T-helper 1 cell treated with Interleukin-12 subunit alpha and Interleukin-12 subunit beta and Interleukin-4 antibody, amounts not matched to agents 30 μg/mL and 1 μg/mL, for 36 hours (primary cell): ENCODE measurements around the gene SLC24A3.

Source experiments
- H3K27ac Mint-ChIP-seq: one replicate; pipeline ENCODE4 v1.8.0; 2021; ENCODE audit warnings: mild to moderate bottlenecking, mixed read lengths
- H3K27me3 Mint-ChIP-seq: one replicate; pipeline ENCODE4 v1.8.0; 2021; ENCODE audit warnings: low read depth, mixed read lengths
- H3K36me3 Mint-ChIP-seq: one replicate; pipeline ENCODE4 v1.8.0; 2021; ENCODE audit warnings: low read depth, mixed read lengths
- H3K4me1 Mint-ChIP-seq: one replicate; pipeline ENCODE4 v1.8.0; 2021; ENCODE audit warnings: low read depth, mixed read lengths
- H3K4me3 Mint-ChIP-seq: one replicate; pipeline ENCODE4 v1.8.0; 2021; ENCODE audit warnings: mild to moderate bottlenecking, moderate library complexity, mixed read lengths
- H3K9me3 Mint-ChIP-seq: one replicate; pipeline ENCODE4 v1.8.0; 2021; ENCODE audit warnings: mixed read lengths

SLC24A3 gene

DNA sequence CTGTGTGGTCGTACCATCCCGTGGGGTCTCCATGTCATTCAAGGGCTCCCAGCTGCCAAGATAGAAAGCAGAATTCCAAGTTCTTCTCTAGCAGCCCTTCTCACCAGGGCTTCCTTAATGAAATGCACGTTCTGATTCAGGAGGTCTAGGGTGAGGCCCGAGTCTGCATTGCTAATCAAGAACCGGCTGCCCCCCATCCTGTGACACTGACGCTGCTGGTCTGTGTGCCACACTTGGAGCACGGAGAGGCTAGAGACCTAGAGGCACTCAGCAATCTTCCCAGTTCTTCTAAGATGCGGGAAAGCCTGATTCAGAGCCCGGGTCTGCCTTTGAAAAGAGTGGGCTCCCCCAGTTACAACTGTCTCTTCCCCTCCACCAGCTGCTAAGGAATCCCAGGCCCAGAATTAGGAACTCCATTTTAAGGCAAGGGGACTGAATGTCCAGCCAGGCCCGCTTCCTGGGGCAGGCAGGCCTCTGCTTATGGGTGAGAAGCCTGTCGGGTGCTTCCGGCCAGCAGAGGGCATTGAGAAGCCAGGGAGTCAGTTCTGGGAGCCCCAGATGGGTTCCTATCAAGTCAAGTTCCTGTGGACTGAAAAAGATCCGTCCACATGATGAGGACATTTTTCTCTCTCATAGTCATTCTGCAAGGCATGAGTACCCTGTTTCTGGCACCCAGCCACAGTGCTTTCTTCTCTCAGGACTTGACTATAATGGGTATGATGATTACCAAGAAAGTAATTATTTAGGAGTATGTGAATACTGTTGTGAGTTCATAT lies 475.8 kb downstream of the SLC24A3 start:
- H3K4me3 Mint-ChIP-seq = no peak overlapping the region
- H3K4me1 Mint-ChIP-seq = no peaks in the 10 kb centered on the region
- H3K27me3 Mint-ChIP-seq = no peaks in the 10 kb centered on the region
- H3K36me3 Mint-ChIP-seq = no peaks in the 10 kb centered on the region
- no peaks in the 10 kb centered on the region for H3K9me3 Mint-ChIP-seq
- no peak overlapping the region for H3K27ac Mint-ChIP-seq

GRCh38 chr20:19690462-19690861 lies 478.0 kb downstream of the SLC24A3 start:
- H3K27me3 Mint-ChIP-seq = no peaks in the 10 kb centered on the region
- H3K4me1 Mint-ChIP-seq = no peaks in the 10 kb centered on the region
- no peak overlapping the region for H3K4me3 Mint-ChIP-seq
- H3K27ac Mint-ChIP-seq = no peak overlapping the region
- no peaks in the 10 kb centered on the region for H3K36me3 Mint-ChIP-seq
- H3K9me3 Mint-ChIP-seq = no peaks in the 10 kb centered on the region

DNA sequence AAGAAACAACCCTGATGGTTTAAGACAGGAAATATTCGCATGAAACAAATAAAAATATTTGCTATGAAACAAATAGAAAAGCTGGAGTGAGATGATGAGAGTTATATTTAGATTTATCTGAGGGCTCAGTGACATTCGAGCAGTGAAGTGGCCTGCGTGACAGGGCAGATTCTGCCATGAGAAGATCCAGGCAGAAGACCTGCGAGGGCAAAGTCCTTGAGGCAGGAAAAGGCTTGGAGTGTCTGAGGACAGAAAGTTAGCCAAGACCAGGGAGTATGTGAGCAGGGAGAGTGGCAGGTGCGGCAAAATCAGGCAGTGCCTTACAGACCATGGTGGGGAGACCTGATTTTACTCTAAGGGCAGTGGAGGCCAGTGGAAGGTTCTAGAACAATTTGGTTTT lies 478.7 kb downstream of the SLC24A3 start:
- H3K27ac Mint-ChIP-seq = no peak overlapping the region
- H3K4me3 Mint-ChIP-seq = no peak overlapping the region
- H3K36me3 Mint-ChIP-seq = no peaks in the 10 kb centered on the region
- H3K27me3 Mint-ChIP-seq = no peaks in the 10 kb centered on the region
- H3K4me1 Mint-ChIP-seq = no peaks in the 10 kb centered on the region
- H3K9me3 Mint-ChIP-seq = no peaks in the 10 kb centered on the region

- H3K4me1 Mint-ChIP-seq = no peaks in the 10 kb centered on the region
- H3K36me3 Mint-ChIP-seq = no peaks in the 10 kb centered on the region
- no peak overlapping the region for H3K27ac Mint-ChIP-seq
- H3K27me3 Mint-ChIP-seq = no peaks in the 10 kb centered on the region
- no peak overlapping the region for H3K4me3 Mint-ChIP-seq
- H3K9me3 Mint-ChIP-seq = no peaks in the 10 kb centered on the region
Observed at GRCh38 chr20:19692100-19692499, 479.7 kb downstream of the SLC24A3 start.

- no peaks in the 10 kb centered on the region for H3K9me3 Mint-ChIP-seq
- H3K36me3 Mint-ChIP-seq = no peaks in the 10 kb centered on the region
- H3K4me1 Mint-ChIP-seq = no peaks in the 10 kb centered on the region
- no peak overlapping the region for H3K27ac Mint-ChIP-seq
- H3K4me3 Mint-ChIP-seq = no peak overlapping the region
- H3K27me3 Mint-ChIP-seq = no peaks in the 10 kb centered on the region
Observed at GRCh38 chr20:19692685-19693119, 480.3 kb downstream of the SLC24A3 start.

- Mint-ChIP-seq H3K4me3 (no peak overlapping the region), H3K36me3 (no peaks in the 10 kb centered on the region), H3K27ac (no peak overlapping the region), H3K27me3 (no peaks in the 10 kb centered on the region), H3K9me3 (no peaks in the 10 kb centered on the region), H3K4me1 (no peaks in the 10 kb centered on the region)
Observed at GRCh38 chr20:19693508-19693907, 481.1 kb downstream of the SLC24A3 start.

DNA sequence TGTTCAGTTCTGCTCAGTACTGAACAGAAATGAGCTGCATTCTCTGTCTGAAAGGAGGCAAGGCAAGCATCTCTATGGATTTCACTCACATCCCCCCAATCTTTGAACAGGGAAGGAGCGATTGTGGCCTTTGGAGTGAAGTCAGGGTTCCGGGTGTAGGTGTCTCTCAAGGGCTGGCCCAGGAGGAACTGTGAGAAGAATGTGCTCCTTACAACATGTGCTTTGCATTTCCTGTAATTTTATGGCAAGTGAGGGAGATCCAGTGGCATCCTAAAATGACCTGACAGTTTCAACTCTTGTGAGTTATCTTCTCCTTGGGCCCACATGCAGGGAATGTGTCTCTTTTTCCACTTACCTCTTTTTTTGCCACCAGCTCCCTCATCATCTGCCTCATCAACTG lies 482.6 kb downstream of the SLC24A3 start:
- Mint-ChIP-seq H3K4me1 (no peaks in the 10 kb centered on the region), H3K27ac (no peak overlapping the region), H3K9me3 (no peaks in the 10 kb centered on the region), H3K36me3 (no peaks in the 10 kb centered on the region), H3K4me3 (no peak overlapping the region), H3K27me3 (no peaks in the 10 kb centered on the region)

DNA sequence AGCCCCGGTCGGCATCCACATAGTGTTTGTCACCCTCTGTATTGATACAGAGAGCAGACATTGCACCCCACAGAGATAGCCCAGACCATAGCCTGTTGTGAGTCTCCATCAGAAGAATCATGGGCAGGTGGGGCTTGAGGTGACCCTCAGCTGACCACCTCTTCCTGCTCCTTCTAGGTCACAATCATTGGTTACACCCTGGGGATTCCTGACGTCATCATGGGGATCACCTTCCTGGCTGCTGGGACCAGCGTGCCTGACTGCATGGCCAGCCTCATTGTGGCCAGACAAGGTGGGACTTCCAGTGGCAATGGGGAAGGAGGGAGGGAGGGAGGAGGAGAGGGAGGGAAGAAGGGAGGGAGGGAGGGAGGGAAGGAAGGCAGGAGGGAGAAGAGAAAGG lies 484.2 kb downstream of the SLC24A3 start:
- Mint-ChIP-seq H3K4me1 (no peaks in the 10 kb centered on the region), H3K27me3 (no peaks in the 10 kb centered on the region), H3K9me3 (no peaks in the 10 kb centered on the region), H3K27ac (no peak overlapping the region), H3K36me3 (no peaks in the 10 kb centered on the region), H3K4me3 (no peak overlapping the region)

GRCh38 chr20:19697415-19697814 lies 485.0 kb downstream of the SLC24A3 start:
- no peaks in the 10 kb centered on the region for H3K27me3 Mint-ChIP-seq

DNA sequence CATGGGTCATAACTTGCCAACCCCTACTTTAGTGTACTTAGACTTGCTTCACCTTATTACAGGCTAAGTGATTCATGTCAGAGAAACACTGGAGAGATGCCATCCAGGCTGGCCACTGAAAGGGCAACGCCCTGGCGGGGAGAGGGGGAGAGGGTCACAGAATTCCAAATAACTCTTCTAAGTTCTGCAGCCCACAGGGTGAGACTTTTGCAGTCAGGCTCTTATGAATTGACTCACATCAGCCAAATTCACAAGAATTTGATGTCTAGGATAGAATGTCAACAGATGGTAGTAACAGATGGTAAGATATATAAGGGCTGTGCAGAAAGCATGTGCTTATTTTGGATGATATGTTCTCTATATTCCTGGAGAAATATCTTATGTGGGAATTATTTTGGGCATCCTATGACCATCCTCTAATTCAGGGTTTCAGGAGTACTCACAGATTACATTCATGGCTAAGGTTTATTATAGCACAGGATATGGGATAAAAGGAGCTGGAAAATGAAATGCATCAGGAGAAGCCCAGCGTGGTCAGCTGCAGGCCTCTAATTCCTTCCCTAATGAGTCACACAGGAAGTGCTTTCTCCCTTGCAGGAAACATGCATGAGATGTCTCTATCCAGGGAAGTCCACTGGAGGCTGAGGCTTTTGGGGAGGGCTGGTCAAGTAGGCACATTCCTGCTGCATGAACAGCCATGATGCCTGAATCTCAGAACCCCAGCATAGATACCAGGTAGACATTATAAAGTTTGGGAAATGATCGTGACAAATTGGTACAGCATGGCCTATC lies 486.9 kb downstream of the SLC24A3 start:
- Mint-ChIP-seq H3K4me1 (no peaks in the 10 kb centered on the region), H3K9me3 (peaks cover 5% of the 10 kb centered on the region), H3K4me3 (no peak overlapping the region), H3K36me3 (no peaks in the 10 kb centered on the region), H3K27ac (no peak overlapping the region), H3K27me3 (no peaks in the 10 kb centered on the region)

More at GRCh38 chr20:19697415-19697814, 485.0 kb downstream of the SLC24A3 start:
- Mint-ChIP-seq H3K4me1 (no peaks in the 10 kb centered on the region), H3K27ac (no peak overlapping the region), H3K36me3 (no peaks in the 10 kb centered on the region), H3K4me3 (no peak overlapping the region), H3K9me3 (peaks cover 5% of the 10 kb centered on the region)

DNA sequence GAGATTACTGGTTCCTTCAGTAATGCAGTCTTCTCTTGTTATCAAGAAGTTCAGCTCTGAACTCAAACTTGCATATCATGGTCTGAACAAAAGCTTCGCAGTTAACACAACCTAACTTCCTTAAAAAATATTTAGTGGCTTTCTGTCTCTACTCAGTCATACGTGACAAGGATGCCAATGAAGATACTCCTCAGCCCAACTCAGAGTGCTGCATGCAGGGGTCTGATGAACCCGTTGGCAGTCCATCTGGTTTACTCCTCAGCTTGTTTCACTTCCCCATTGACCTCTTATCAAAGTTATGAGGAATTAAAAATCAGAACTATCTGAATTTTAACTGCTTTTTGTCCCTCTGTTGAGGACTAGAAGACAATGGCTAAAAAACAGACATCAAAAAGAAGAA lies 489.0 kb downstream of the SLC24A3 start:
- no peaks in the 10 kb centered on the region for H3K27me3 Mint-ChIP-seq
- H3K27ac Mint-ChIP-seq = no peak overlapping the region
- no peak overlapping the region for H3K4me3 Mint-ChIP-seq
- no peaks in the 10 kb centered on the region for H3K4me1 Mint-ChIP-seq
- H3K9me3 Mint-ChIP-seq = peaks cover 5% of the 10 kb centered on the region
- H3K36me3 Mint-ChIP-seq = no peaks in the 10 kb centered on the region

DNA sequence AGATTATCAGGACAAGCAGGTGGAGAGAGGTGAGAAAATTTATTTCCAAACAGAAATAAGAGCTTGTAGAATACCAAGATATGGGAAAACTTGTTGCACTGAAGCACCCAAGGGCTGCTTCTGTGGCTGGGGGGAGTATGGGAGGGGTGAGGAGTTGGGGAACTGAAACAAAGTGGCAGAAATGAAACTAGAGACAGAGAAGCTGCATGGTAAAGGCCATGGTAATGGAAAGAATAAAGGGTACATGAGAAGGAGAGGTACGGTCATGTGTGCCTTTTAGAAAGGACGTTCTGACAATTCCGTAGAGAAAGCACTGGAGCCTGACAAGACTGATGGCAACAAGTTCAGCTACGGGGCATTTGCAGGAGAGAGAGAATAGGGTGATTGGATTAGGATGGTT lies 494.0 kb downstream of the SLC24A3 start:
- no peaks in the 10 kb centered on the region for H3K27me3 Mint-ChIP-seq
- no peaks in the 10 kb centered on the region for H3K4me1 Mint-ChIP-seq
- peaks cover 5% of the 10 kb centered on the region for H3K9me3 Mint-ChIP-seq
- no peak overlapping the region for H3K4me3 Mint-ChIP-seq
- no peaks in the 10 kb centered on the region for H3K36me3 Mint-ChIP-seq
- no peak overlapping the region for H3K27ac Mint-ChIP-seq

GRCh38 chr20:19709635-19710335 lies 497.3 kb downstream of the SLC24A3 start:
- H3K36me3 Mint-ChIP-seq = no peaks in the 10 kb centered on the region
- no peaks in the 10 kb centered on the region for H3K27me3 Mint-ChIP-seq
- no peak overlapping the region for H3K4me3 Mint-ChIP-seq
- no peaks in the 10 kb centered on the region for H3K4me1 Mint-ChIP-seq
- H3K9me3 Mint-ChIP-seq = peaks cover under 1% of the 10 kb centered on the region
- no peak overlapping the region for H3K27ac Mint-ChIP-seq

GRCh38 chr20:19710336-19711120 lies 498.1 kb downstream of the SLC24A3 start:
- Mint-ChIP-seq H3K27me3 (no peaks in the 10 kb centered on the region), H3K36me3 (no peaks in the 10 kb centered on the region), H3K4me1 (no peaks in the 10 kb centered on the region), H3K4me3 (no peak overlapping the region), H3K27ac (no peak overlapping the region), H3K9me3 (peaks cover 3% of the 10 kb centered on the region)
